Measurements from ENCODE around the gene GBE1.

The GBE1 gene

GRCh38 chr3:81622395-81622794 lies 139.1 kb downstream of the GBE1 start:
- Histone ChIP-seq H3K27ac (ENCODE audit: extremely low read depth, low read depth, low read length) (no peak overlapping the region), H3K4me3 (ENCODE audit: low read depth, low read length) (no peak overlapping the region), H3K4me1 (ENCODE audit: control insufficient read depth, insufficient read depth, low read length) (no peaks in the 10 kb centered on the region), H3K9me3 (ENCODE audit: control insufficient read depth, insufficient read depth, low read depth, low read length) (no peaks in the 10 kb centered on the region), H3K36me3 (ENCODE audit: control insufficient read depth in 2 of 2, insufficient read depth in 1 of 2, low read length in 2 of 2) (no peaks in the 10 kb centered on the region)
- no peak for TF ChIP-seq ZNF626 (tag by site-specific recombination; IDR thresholded peaks at IDR 0.05)
- TF ChIP-seq GLIS1 (tag by site-specific recombination; IDR thresholded peaks at IDR 0.05): no peak
- no peak for TF ChIP-seq WT1 (tag by site-specific recombination; IDR thresholded peaks at IDR 0.05)
- no peak for TF ChIP-seq ZSCAN5A (tag by site-specific recombination; IDR thresholded peaks at IDR 0.05)
- TF ChIP-seq ZNF394 (tag by site-specific recombination; IDR thresholded peaks at IDR 0.05; ENCODE audit: borderline replicate concordance): no peak
- TF ChIP-seq ZNF658 (tag by site-specific recombination; IDR thresholded peaks at IDR 0.05): no peak
- no peak for TF ChIP-seq ZNF274 (IDR thresholded peaks at IDR 0.05; ENCODE audit: low read length)
- no peak for TF ChIP-seq ZNF274 (tag by site-specific recombination; IDR thresholded peaks at IDR 0.05; ENCODE audit: borderline replicate concordance)
- TF ChIP-seq KLF7 (tag by site-specific recombination; IDR thresholded peaks at IDR 0.05; ENCODE audit: borderline replicate concordance): no peak
- no peak for TF ChIP-seq ZBTB21 (tag by site-specific recombination; IDR thresholded peaks at IDR 0.05)
- no peak for TF ChIP-seq ZNF302 (tag by site-specific recombination; IDR thresholded peaks at IDR 0.05; ENCODE audit: low read depth)
- ChIA-PET POLR2A (no interaction called here), CTCF (no interaction called here)

GRCh38 chr3:81621277-81621676 lies 140.2 kb downstream of the GBE1 start:
- H3K4me3 ChIP-seq (ENCODE audit: low read depth, low read length): no peak overlapping the region
- ChIA-PET CTCF (no interaction called here), POLR2A (no interaction called here)
- TF ChIP-seq PRDM10 (tag by site-specific recombination; IDR thresholded peaks at IDR 0.05) (no peak), ZBTB21 (tag by site-specific recombination; IDR thresholded peaks at IDR 0.05) (no peak), ZNF280C (tag by site-specific recombination; IDR thresholded peaks at IDR 0.05) (no peak), ZNF112 (tag by site-specific recombination; IDR thresholded peaks at IDR 0.05) (no peak), ZNF654 (tag by site-specific recombination; IDR thresholded peaks at IDR 0.05; ENCODE audit: low read depth) (no peak), ZNF792 (tag by site-specific recombination; IDR thresholded peaks at IDR 0.05) (no peak), ZBTB49 (tag by site-specific recombination; IDR thresholded peaks at IDR 0.05; ENCODE audit: low read depth) (no peak), ZNF513 (tag by site-specific recombination; IDR thresholded peaks at IDR 0.05) (no peak), ZNF664 (tag by site-specific recombination; IDR thresholded peaks at IDR 0.05) (no peak), ZBTB17 (tag by site-specific recombination; IDR thresholded peaks at IDR 0.05) (no peak), KLF7 (tag by site-specific recombination; IDR thresholded peaks at IDR 0.05; ENCODE audit: borderline replicate concordance) (no peak), ZNF791 (tag by site-specific recombination; IDR thresholded peaks at IDR 0.05) (no peak), ZBTB1 (tag by site-specific recombination; IDR thresholded peaks at IDR 0.05) (no peak)
- no peaks in the 10 kb centered on the region for H3K9me3 ChIP-seq (ENCODE audit: control insufficient read depth, insufficient read depth, low read depth, low read length)
- no peaks in the 10 kb centered on the region for H3K36me3 ChIP-seq (ENCODE audit: control insufficient read depth in 2 of 2, insufficient read depth in 1 of 2, low read length in 2 of 2)
- no peaks in the 10 kb centered on the region for H3K4me1 ChIP-seq (ENCODE audit: control insufficient read depth, insufficient read depth, low read length)
- no peak overlapping the region for H3K27ac ChIP-seq (ENCODE audit: extremely low read depth, low read depth, low read length)
